Trophoblast cell (in vitro differentiated cells and primary cell): ENCODE results near the gene RASSF8.
A peak's percentile ranks its signal among the peaks of the same experiment; 100 is the strongest.

Source experiments
- DNase-seq, 2 donors: peaks; one replicate each; pipeline ENCODE4 v3.0.0-alpha.2; 2016
- H2AFZ ChIP-seq: 2 replicates; pipeline ENCODE4 v1.6.1; 2013; ENCODE audit warnings: low read length, moderate library complexity, mild to moderate bottlenecking; ENCODE audit not compliant: insufficient read depth, poor library complexity
- H2AK5ac ChIP-seq: 2 replicates; pipeline ENCODE4 v1.6.1; 2013; ENCODE audit warnings: mild to moderate bottlenecking, low read length
- H2BK120ac ChIP-seq: 2 replicates; pipeline ENCODE4 v1.6.1; 2013; ENCODE audit warnings: low read length, mild to moderate bottlenecking, moderate library complexity; ENCODE audit not compliant: insufficient read depth, poor library complexity
- H2BK12ac ChIP-seq: 2 replicates; pipeline ENCODE4 v1.6.1; 2013; ENCODE audit warnings: mild to moderate bottlenecking, low read length, moderate library complexity
- H2BK5ac ChIP-seq: 2 replicates; pipeline ENCODE4 v1.6.1; 2013; ENCODE audit warnings: low read length, low read depth, moderate library complexity, mild to moderate bottlenecking; ENCODE audit not compliant: poor library complexity
- H3K14ac ChIP-seq: 2 replicates; pipeline ENCODE4 v1.6.1; 2013; ENCODE audit warnings: mild to moderate bottlenecking, low read length
- H3K18ac ChIP-seq: 2 replicates; pipeline ENCODE4 v1.6.1; 2013; ENCODE audit warnings: mild to moderate bottlenecking, low read length
- H3K23ac ChIP-seq: 2 replicates; pipeline ENCODE4 v1.6.1; 2013; ENCODE audit warnings: low read length
- H3K27ac ChIP-seq: 2 replicates; pipeline ENCODE4 v1.5.1; 2013; ENCODE audit warnings: low read depth, mild to moderate bottlenecking, inconsistent platforms, low read length, moderate library complexity
- H3K27me3 ChIP-seq: 2 replicates; pipeline ENCODE4 v1.6.1; 2013; ENCODE audit warnings: inconsistent platforms, mild to moderate bottlenecking, low read length, moderate library complexity; ENCODE audit not compliant: insufficient read depth
- H3K36me3 ChIP-seq, 2 experiments: 1 replicate in 1 of 2; 2 replicates in 1 of 2; pipeline ENCODE4 v1.6.1; 2013; ENCODE audit warnings: low read length in 2 of 2, mild to moderate bottlenecking in 2 of 2, moderate library complexity in 1 of 2; ENCODE audit not compliant: insufficient read depth in 2 of 2, control insufficient read depth in 1 of 2
- H3K4ac ChIP-seq: 2 replicates; pipeline ENCODE4 v1.6.1; 2013; ENCODE audit warnings: low read depth, mild to moderate bottlenecking, low read length, moderate library complexity
- H3K4me1 ChIP-seq, 2 experiments: 1 replicate in 1 of 2; 2 replicates in 1 of 2; pipeline ENCODE4 v1.6.1; 2013; ENCODE audit warnings: low read length in 2 of 2, mild to moderate bottlenecking in 2 of 2, moderate library complexity in 1 of 2; ENCODE audit not compliant: insufficient read depth in 2 of 2, control insufficient read depth in 1 of 2
- H3K4me2 ChIP-seq: 2 replicates; pipeline ENCODE4 v1.6.1; 2013; ENCODE audit warnings: inconsistent platforms, mild to moderate bottlenecking, low read length, moderate library complexity
- H3K4me3 ChIP-seq: 2 replicates; pipeline ENCODE4 v1.5.1; 2013; ENCODE audit warnings: mild to moderate bottlenecking, low read depth, low read length, inconsistent platforms
- H3K79me1 ChIP-seq: one replicate; pipeline ENCODE4 v1.6.1; 2013; ENCODE audit warnings: low read length
- H3K79me2 ChIP-seq: 2 replicates; pipeline ENCODE4 v1.6.1; 2013; ENCODE audit warnings: low read length, mild to moderate bottlenecking; ENCODE audit not compliant: control insufficient read depth, insufficient read depth, poor library complexity
- H3K9ac ChIP-seq: 2 replicates; pipeline ENCODE4 v1.6.1; 2013; ENCODE audit warnings: mild to moderate bottlenecking, low read length
- H3K9me3 ChIP-seq: 2 replicates; pipeline ENCODE4 v1.6.1; 2013; ENCODE audit warnings: low read depth, mild to moderate bottlenecking, control low read depth, inconsistent platforms, low read length; ENCODE audit not compliant: insufficient read depth
- H4K12ac ChIP-seq: 2 replicates; pipeline ENCODE4 v1.6.1; 2013; ENCODE audit warnings: low read depth, mild to moderate bottlenecking, low read length, moderate library complexity
- H4K8ac ChIP-seq: 2 replicates; pipeline ENCODE4 v1.6.1; 2013; ENCODE audit warnings: low read depth, mild to moderate bottlenecking, low read length, moderate library complexity
- H4K91ac ChIP-seq: one replicate; pipeline ENCODE4 v1.6.1; 2013; ENCODE audit warnings: low read depth, mild to moderate bottlenecking, low read length, moderate library complexity
- WGBS: extraction: QIAGEN DNeasy Blood & Tissue Kit; methylation state at CpG from one replicate; pipeline ENCODE4 v1.1.7; 2013; ENCODE audit warnings: missing lambda C conversion rate; ENCODE audit not compliant: insufficient read length, insufficient coverage; ENCODE audit errors: extremely low coverage; 5-methylcytosine and 5-hydroxymethylcytosine counted together

Gene RASSF8

DNA sequence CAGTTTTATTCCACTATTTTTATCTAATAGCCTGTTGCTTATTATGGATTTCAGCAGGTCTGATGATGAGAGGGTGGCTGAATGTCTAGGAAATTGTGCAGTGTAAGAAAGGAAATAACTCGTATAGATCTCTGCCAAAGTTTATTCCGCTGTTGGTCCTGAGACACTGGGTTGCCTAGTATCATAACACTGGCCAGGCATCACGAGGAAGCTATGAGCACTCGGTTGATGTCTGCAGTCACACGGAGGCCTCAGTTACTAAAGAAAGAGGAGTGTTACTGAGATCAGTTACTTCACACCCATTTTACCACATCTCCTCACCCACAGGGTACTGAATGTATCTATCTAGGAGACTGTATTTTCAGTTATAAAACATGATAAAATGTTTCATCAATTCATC lies 144.5 kb downstream of the RASSF8 start:
- no peak overlapping the region for H4K8ac ChIP-seq
- no CpG with 5 or more reads among the region's 5 CpGs for WGBS
- no peak overlapping the region for H3K27ac ChIP-seq
- H3K23ac ChIP-seq = peak overlapping the region; percentile 86
- no peak overlapping the region for H3K18ac ChIP-seq
- no peak overlapping the region for H3K4me2 ChIP-seq
- H4K12ac ChIP-seq = no peak overlapping the region
- H3K27me3 ChIP-seq = no peaks in the 10 kb centered on the region
- H2BK12ac ChIP-seq = no peak overlapping the region
- peak overlapping the region; percentile 28 for H4K91ac ChIP-seq
- H3K79me2 ChIP-seq = no peaks in the 10 kb centered on the region
- DNase-seq = no peak
- H3K4me3 ChIP-seq = no peak overlapping the region
- H3K9me3 ChIP-seq = no peaks in the 10 kb centered on the region
- peaks cover 4 to 6% of the 10 kb centered on the region in 2 experiments for H3K4me1 ChIP-seq
- no peaks in the 10 kb centered on the region for H3K79me1 ChIP-seq
- no peak overlapping the region for H2BK120ac ChIP-seq
- no peak overlapping the region for H3K14ac ChIP-seq
- no peak overlapping the region for H2BK5ac ChIP-seq
- H2AK5ac ChIP-seq = no peak overlapping the region
- H3K9ac ChIP-seq = no peak overlapping the region
- H3K36me3 ChIP-seq = no peaks in the 10 kb centered on the region
- no peak overlapping the region for H2AFZ ChIP-seq
- H3K4ac ChIP-seq = no peak overlapping the region

- Histone ChIP-seq H3K27me3 (no peaks in the 10 kb centered on the region), H3K4me1 (peaks cover 2% of the 10 kb centered on the region in 2 experiments), H3K36me3 (no peaks in the 10 kb centered on the region), H3K4me3 (no peak overlapping the region), H3K14ac (no peak overlapping the region), H3K79me1 (no peaks in the 10 kb centered on the region), H2AFZ (no peak overlapping the region), H3K9ac (no peak overlapping the region), H2AK5ac (no peak overlapping the region), H3K9me3 (no peaks in the 10 kb centered on the region), H3K18ac (no peak overlapping the region), H3K4me2 (no peak overlapping the region), H3K4ac (no peak overlapping the region), H3K79me2 (no peaks in the 10 kb centered on the region), H4K12ac (no peak overlapping the region), H3K23ac (no peak overlapping the region), H3K27ac (no peak overlapping the region), H2BK120ac (no peak overlapping the region), H2BK12ac (no peak overlapping the region), H2BK5ac (no peak overlapping the region), H4K91ac (no peak overlapping the region), H4K8ac (no peak overlapping the region)
- no peak for DNase-seq
- WGBS = no CpG with 5 or more reads among the region's 4 CpGs
Measured at GRCh38 chr12:26106347-26106746, 147.9 kb downstream of the RASSF8 start.

GRCh38 chr12:26108915-26109314 lies 150.4 kb downstream of the RASSF8 start:
- H2AK5ac ChIP-seq = no peak overlapping the region
- no peak overlapping the region for H3K4ac ChIP-seq
- H3K36me3 ChIP-seq = no peaks in the 10 kb centered on the region
- H2AFZ ChIP-seq = no peak overlapping the region
- H3K18ac ChIP-seq = no peak overlapping the region
- H3K23ac ChIP-seq = no peak overlapping the region
- no peak overlapping the region for H3K4me2 ChIP-seq
- H3K4me3 ChIP-seq = no peak overlapping the region
- DNase-seq = no peak
- no peak overlapping the region for H2BK12ac ChIP-seq
- no peak overlapping the region for H3K9ac ChIP-seq
- no peak overlapping the region for H4K8ac ChIP-seq
- no peak overlapping the region for H4K12ac ChIP-seq
- H2BK5ac ChIP-seq = no peak overlapping the region
- H3K79me2 ChIP-seq = no peaks in the 10 kb centered on the region
- no peak overlapping the region for H2BK120ac ChIP-seq
- no CpG with 5 or more reads among the region's 2 CpGs for WGBS
- peaks cover 2 to 4% of the 10 kb centered on the region in 2 experiments for H3K4me1 ChIP-seq
- no peak overlapping the region for H4K91ac ChIP-seq
- H3K9me3 ChIP-seq = no peaks in the 10 kb centered on the region
- no peak overlapping the region for H3K14ac ChIP-seq
- no peaks in the 10 kb centered on the region for H3K27me3 ChIP-seq
- peaks cover under 1% of the 10 kb centered on the region for H3K79me1 ChIP-seq
- H3K27ac ChIP-seq = no peak overlapping the region

GRCh38 chr12:26109343-26109881 lies 150.9 kb downstream of the RASSF8 start:
- DNase-seq = no peak
- WGBS = no CpG with 5 or more reads among the region's 10 CpGs
- no peaks in the 10 kb centered on the region for H3K27me3 ChIP-seq
- H3K27ac ChIP-seq = no peak overlapping the region
- H3K4me2 ChIP-seq = no peak overlapping the region
- no peak overlapping the region for H4K12ac ChIP-seq
- H2BK120ac ChIP-seq = no peak overlapping the region
- no peak overlapping the region for H3K18ac ChIP-seq
- H3K4ac ChIP-seq = no peak overlapping the region
- H2AFZ ChIP-seq = no peak overlapping the region
- H3K79me1 ChIP-seq = peaks cover 5% of the 10 kb centered on the region
- no peak overlapping the region for H3K4me3 ChIP-seq
- H2AK5ac ChIP-seq = no peak overlapping the region
- H2BK5ac ChIP-seq = no peak overlapping the region
- no peak overlapping the region for H3K23ac ChIP-seq
- H3K79me2 ChIP-seq = no peaks in the 10 kb centered on the region
- H3K36me3 ChIP-seq = no peaks in the 10 kb centered on the region
- no peaks in the 10 kb centered on the region for H3K9me3 ChIP-seq
- peaks cover 2 to 4% of the 10 kb centered on the region in 2 experiments for H3K4me1 ChIP-seq
- no peak overlapping the region for H4K91ac ChIP-seq
- H2BK12ac ChIP-seq = no peak overlapping the region
- no peak overlapping the region for H4K8ac ChIP-seq
- no peak overlapping the region for H3K14ac ChIP-seq
- no peak overlapping the region for H3K9ac ChIP-seq
